Measurements from ENCODE around the gene CXCL11. TPM values are rescaled to one million over a fixed set of nuclear protein-coding genes. Genes with fewer than 3 reads are reported as not detected.
"Not testable (repeated sequence)": the region's sequence is repeated elsewhere in the genome, so short reads cannot be mapped to it uniquely, and the experiment has no call there.

The CXCL11 gene
- total and polyA plus RNA-seq, 2 donors: 7.1 to 9.6 TPM

- H3K4me1 ChIP-seq (ENCODE audit: control insufficient read depth in 2 of 2, insufficient read depth in 2 of 2, low read length in 2 of 2); H3K27ac ChIP-seq (ENCODE audit: low read depth in 1 of 2, low read length in 1 of 2); H3K36me3 ChIP-seq (ENCODE audit: control insufficient read depth in 2 of 2, insufficient read depth in 2 of 2, low read length in 1 of 2); H3K27me3 ChIP-seq (ENCODE audit: control insufficient read depth in 2 of 2, insufficient read depth in 1 of 2, low read length in 1 of 2); H3K4me3 ChIP-seq (ENCODE audit: low read length in 2 of 2); DNase-seq (ENCODE audit: low read depth in 6 of 9, low spot score in 9 of 9); H3K9me3 ChIP-seq (ENCODE audit: control insufficient read depth in 2 of 2, insufficient read depth in 1 of 2, low read length in 1 of 2): not testable (repeated sequence)
- 86% methylated on average over 27 of the region's 27 CpGs for WGBS
These were observed 14.7 kb upstream of the CXCL11 start for GRCh38 chr4:76050560-76051050.

GRCh38 chr4:76049860-76050416 is 14.1 kb upstream of the CXCL11 start:
- H3K9me3 ChIP-seq (ENCODE audit: control insufficient read depth in 2 of 2, insufficient read depth in 1 of 2, low read length in 1 of 2): not testable (repeated sequence)

GRCh38 chr4:76044686-76045085 is 8.8 kb upstream of the CXCL11 start:
- H3K4me3 ChIP-seq (ENCODE audit: low read length in 2 of 2); DNase-seq (ENCODE audit: low read depth in 6 of 9, low spot score in 9 of 9); H3K36me3 ChIP-seq (ENCODE audit: control insufficient read depth in 2 of 2, insufficient read depth in 2 of 2, low read length in 1 of 2); H3K27ac ChIP-seq (ENCODE audit: low read depth in 1 of 2, low read length in 1 of 2); H3K27me3 ChIP-seq (ENCODE audit: control insufficient read depth in 2 of 2, insufficient read depth in 1 of 2, low read length in 1 of 2); H3K4me1 ChIP-seq (ENCODE audit: control insufficient read depth in 2 of 2, insufficient read depth in 2 of 2, low read length in 2 of 2); H3K9me3 ChIP-seq (ENCODE audit: control insufficient read depth in 2 of 2, insufficient read depth in 1 of 2, low read length in 1 of 2): not testable (repeated sequence)
- WGBS: 94% methylated on average over 4 of the region's 4 CpGs

More at GRCh38 chr4:76049860-76050416, 14.1 kb upstream of the CXCL11 start:
- 89% methylated on average over 17 of the region's 17 CpGs for WGBS
- not testable (repeated sequence) for H3K27ac ChIP-seq (ENCODE audit: low read depth in 1 of 2, low read length in 1 of 2); H3K27me3 ChIP-seq (ENCODE audit: control insufficient read depth in 2 of 2, insufficient read depth in 1 of 2, low read length in 1 of 2); DNase-seq (ENCODE audit: low read depth in 6 of 9, low spot score in 9 of 9); H3K4me3 ChIP-seq (ENCODE audit: low read length in 2 of 2); H3K4me1 ChIP-seq (ENCODE audit: control insufficient read depth in 2 of 2, insufficient read depth in 2 of 2, low read length in 2 of 2); H3K36me3 ChIP-seq (ENCODE audit: control insufficient read depth in 2 of 2, insufficient read depth in 2 of 2, low read length in 1 of 2)

GRCh38 chr4:76043306-76043705 is 7.4 kb upstream of the CXCL11 start:
- not testable (repeated sequence) for H3K4me3 ChIP-seq (ENCODE audit: low read length in 2 of 2); H3K4me1 ChIP-seq (ENCODE audit: control insufficient read depth in 2 of 2, insufficient read depth in 2 of 2, low read length in 2 of 2); H3K27ac ChIP-seq (ENCODE audit: low read depth in 1 of 2, low read length in 1 of 2); H3K36me3 ChIP-seq (ENCODE audit: control insufficient read depth in 2 of 2, insufficient read depth in 2 of 2, low read length in 1 of 2); DNase-seq (ENCODE audit: low read depth in 6 of 9, low spot score in 9 of 9); H3K27me3 ChIP-seq (ENCODE audit: control insufficient read depth in 2 of 2, insufficient read depth in 1 of 2, low read length in 1 of 2); H3K9me3 ChIP-seq (ENCODE audit: control insufficient read depth in 2 of 2, insufficient read depth in 1 of 2, low read length in 1 of 2)
- 97% methylated on average over 16 of the region's 18 CpGs for WGBS

- not testable (repeated sequence) for H3K4me3 ChIP-seq (ENCODE audit: low read length in 2 of 2); H3K27ac ChIP-seq (ENCODE audit: low read depth in 1 of 2, low read length in 1 of 2); H3K4me1 ChIP-seq (ENCODE audit: control insufficient read depth in 2 of 2, insufficient read depth in 2 of 2, low read length in 2 of 2); H3K36me3 ChIP-seq (ENCODE audit: control insufficient read depth in 2 of 2, insufficient read depth in 2 of 2, low read length in 1 of 2); H3K27me3 ChIP-seq (ENCODE audit: control insufficient read depth in 2 of 2, insufficient read depth in 1 of 2, low read length in 1 of 2); DNase-seq (ENCODE audit: low read depth in 6 of 9, low spot score in 9 of 9); H3K9me3 ChIP-seq (ENCODE audit: control insufficient read depth in 2 of 2, insufficient read depth in 1 of 2, low read length in 1 of 2)
- 88% methylated on average over 17 of the region's 18 CpGs for WGBS
These were observed 6.5 kb upstream of the CXCL11 start for GRCh38 chr4:76042241-76042998.

- no peaks in the 10 kb centered on the region for H3K36me3 ChIP-seq (ENCODE audit: control insufficient read depth in 2 of 2, insufficient read depth in 2 of 2, low read length in 1 of 2)
- H3K4me3 ChIP-seq (ENCODE audit: low read length in 2 of 2): no peak overlapping the region
- no peaks in the 10 kb centered on the region for H3K4me1 ChIP-seq (ENCODE audit: control insufficient read depth in 2 of 2, insufficient read depth in 2 of 2, low read length in 2 of 2)
- no peak overlapping the region for H3K27ac ChIP-seq (ENCODE audit: low read depth in 1 of 2, low read length in 1 of 2)
- 99% methylated on average over 3 of the region's 3 CpGs for WGBS
- DNase-seq (ENCODE audit: low read depth in 6 of 9, low spot score in 9 of 9): no peak
- no peaks in the 10 kb centered on the region for H3K9me3 ChIP-seq (ENCODE audit: control insufficient read depth in 2 of 2, insufficient read depth in 1 of 2, low read length in 1 of 2)
- H3K27me3 ChIP-seq (ENCODE audit: control insufficient read depth in 2 of 2, insufficient read depth in 1 of 2, low read length in 1 of 2): no peaks in the 10 kb centered on the region
These were observed 985 bp upstream of the CXCL11 start for GRCh38 chr4:76036855-76037254.

- Histone ChIP-seq H3K4me1 (ENCODE audit: control insufficient read depth in 2 of 2, insufficient read depth in 2 of 2, low read length in 2 of 2) (no peaks in the 10 kb centered on the region), H3K36me3 (ENCODE audit: control insufficient read depth in 2 of 2, insufficient read depth in 2 of 2, low read length in 1 of 2) (no peaks in the 10 kb centered on the region), H3K27me3 (ENCODE audit: control insufficient read depth in 2 of 2, insufficient read depth in 1 of 2, low read length in 1 of 2) (no peaks in the 10 kb centered on the region), H3K27ac (ENCODE audit: low read depth in 1 of 2, low read length in 1 of 2) (no peak overlapping the region), H3K4me3 (ENCODE audit: low read length in 2 of 2) (no peak overlapping the region), H3K9me3 (ENCODE audit: control insufficient read depth in 2 of 2, insufficient read depth in 1 of 2, low read length in 1 of 2) (no peaks in the 10 kb centered on the region)
- no peak for DNase-seq (ENCODE audit: low read depth in 6 of 9, low spot score in 9 of 9)
- WGBS: 83% methylated on average over 3 of the region's 3 CpGs
These were observed 729 bp downstream of the CXCL11 start for GRCh38 chr4:76035141-76035540.

- DNase-seq (ENCODE audit: low read depth in 6 of 9, low spot score in 9 of 9): no peak
- Histone ChIP-seq H3K4me1 (ENCODE audit: control insufficient read depth in 2 of 2, insufficient read depth in 2 of 2, low read length in 2 of 2) (peaks cover 0 to 3% of the 10 kb centered on the region in 2 donors), H3K4me3 (ENCODE audit: low read length in 2 of 2) (no peak overlapping the region), H3K27me3 (ENCODE audit: control insufficient read depth in 2 of 2, insufficient read depth in 1 of 2, low read length in 1 of 2) (no peaks in the 10 kb centered on the region), H3K27ac (ENCODE audit: low read depth in 1 of 2, low read length in 1 of 2) (no peak overlapping the region), H3K36me3 (ENCODE audit: control insufficient read depth in 2 of 2, insufficient read depth in 2 of 2, low read length in 1 of 2) (no peaks in the 10 kb centered on the region), H3K9me3 (ENCODE audit: control insufficient read depth in 2 of 2, insufficient read depth in 1 of 2, low read length in 1 of 2) (no peaks in the 10 kb centered on the region)
- WGBS: 95% methylated on average over 2 of the region's 2 CpGs
These were observed 6.6 kb downstream of the CXCL11 start for GRCh38 chr4:76029300-76029699.

GRCh38 chr4:76028350-76028765 is 7.5 kb downstream of the CXCL11 start:
- Histone ChIP-seq H3K36me3 (ENCODE audit: control insufficient read depth in 2 of 2, insufficient read depth in 2 of 2, low read length in 1 of 2) (no peaks in the 10 kb centered on the region), H3K4me3 (ENCODE audit: low read length in 2 of 2) (no peak overlapping the region), H3K4me1 (ENCODE audit: control insufficient read depth in 2 of 2, insufficient read depth in 2 of 2, low read length in 2 of 2) (peaks cover 0 to 3% of the 10 kb centered on the region in 2 donors), H3K27me3 (ENCODE audit: control insufficient read depth in 2 of 2, insufficient read depth in 1 of 2, low read length in 1 of 2) (no peaks in the 10 kb centered on the region), H3K27ac (ENCODE audit: low read depth in 1 of 2, low read length in 1 of 2) (peak overlapping the region; percentile 36 to 50), H3K9me3 (ENCODE audit: control insufficient read depth in 2 of 2, insufficient read depth in 1 of 2, low read length in 1 of 2) (no peaks in the 10 kb centered on the region)
- DNase-seq (ENCODE audit: low read depth in 6 of 9, low spot score in 9 of 9): peak in 1 of 9 donors; percentile 33
- 16% methylated on average over 6 of the region's 6 CpGs for WGBS
